Psoas muscle (tissue), 8 donors: ENCODE results near the gene NCR1. TPM values are rescaled to one million over a fixed set of nuclear protein-coding genes. Genes with fewer than 3 reads are reported as not detected.
"Not testable (repeated sequence)": the region's sequence is repeated elsewhere in the genome, so short reads cannot be mapped to it uniquely, and the experiment has no call there.

Experiments used
- ATAC-seq, 4 donors: fragments of 200-7000 bp; cut with Tn5 transposase; one replicate each; pipeline ENCODE4 v1.9.1; 2020; ENCODE audit warnings: moderate library complexity in 3 of 4, mild to moderate bottlenecking in 2 of 4
- DNase-seq, 2 donors: peaks; one replicate each; pipeline ENCODE4 v3.0.0-alpha.2; 2020
- H3K27ac ChIP-seq: fragments of 200-600 bp; one replicate; pipeline ENCODE4 v1.8.0; 2022
- H3K27me3 ChIP-seq, 3 donors: fragments of 200-600 bp in 1 of 3; one replicate each; pipeline versions ENCODE4 v1.6.1 to v1.8.0; 2013 to 2022; ENCODE audit warnings: low read length in 2 of 3, mild to moderate bottlenecking in 2 of 3, moderate library complexity in 1 of 3; ENCODE audit not compliant: insufficient read depth in 3 of 3
- H3K36me3 ChIP-seq, 2 donors: fragments of 200-600 bp in 1 of 2; one replicate each; pipeline versions ENCODE4 v1.6.1 to v1.8.0; 2013 to 2022; ENCODE audit warnings: low read depth in 1 of 2, mild to moderate bottlenecking in 1 of 2, moderate library complexity in 1 of 2; ENCODE audit not compliant: insufficient read depth in 1 of 2
- H3K4me1 ChIP-seq: fragments of 200-600 bp; one replicate; pipeline ENCODE4 v1.8.0; 2022
- H3K4me3 ChIP-seq: fragments of 200-600 bp; one replicate; pipeline ENCODE4 v1.8.0; 2022; ENCODE audit warnings: mild to moderate bottlenecking
- H3K9me3 ChIP-seq: fragments of 200-600 bp; one replicate; pipeline ENCODE4 v1.8.0; 2022
- CTCF ChIP-seq: fragments of 200-600 bp; IDR thresholded peaks from one replicate; pipeline ENCODE4 v1.8.0; 2022; ENCODE audit warnings: antibody characterized with exemption
- WGBS, 3 donors: extraction: QIAGEN DNeasy Blood & Tissue Kit; methylation state at CpG; one replicate each; pipeline versions ENCODE4 v1.1.6 to v1.1.7; 2013; 5-methylcytosine and 5-hydroxymethylcytosine counted together
- intact Hi-C, 2 donors: fragments of 100-400 bp; cut with DNase I; formaldehyde crosslinking; loops; one replicate each; pipeline versions ENCODE4 v1.11.0 to v1.14.2; 2022
- polyA plus RNA-seq, 3 donors: library from polyadenylated mRNA; stranded (reverse); fragments of 200-250 nt; gene quantifications; one replicate each; pipeline ENCODE4 v1.2.3, GENCODE V29; 2013
- total RNA-seq, 4 donors: library from RNA; stranded (reverse); fragmentation: NEBNext Ultra II Directional in 2 of 4; extraction: Animal tissue kit (Norgen Biotek cat#: 25700) in 2 of 4; gene quantifications; one replicate each; pipeline versions ENCODE4 v1.2.1 to v1.2.4, GENCODE V29; 2021 to 2023
- donor health status: healthy with polysubstance abuse.
- donor health status: DM: no; HTN: no; CAD: no; lungs with moderate emphysema.
- donor health status: Bipolar disorder and iron deficiency.
- donor health status: healthy.
- donor health status: DM: yes; HTN: yes; CAD: no.
- donor health status: DM: no; HTN: no; CAD: no.
- donor health status: DM: no; HTN: no; CAD: no.
- donor health status: DM: yes; HTN: yes; CAD: no.

The NCR1 gene
- total and polyA plus RNA-seq, 7 donors, result 0.27 to 0.32 TPM; not detected in 5

- WGBS, 3 donors, result 74 to 83% (median 76%) methylated on average over 3 of the region's 3 CpGs
Observed at GRCh38 chr19:54902061-54902460, 3.9 kb upstream of the NCR1 start.

GRCh38 chr19:54903303-54903702 is 2.6 kb upstream of the NCR1 start:
- H3K4me1 ChIP-seq, result no peaks in the 10 kb centered on the region
- ATAC-seq, result no peak
- DNase-seq, result no peak
- no peaks in the 10 kb centered on the region for H3K27me3 ChIP-seq
- no peak for TF ChIP-seq CTCF
- no peak overlapping the region for H3K4me3 ChIP-seq
- intact Hi-C loops, result no loop called here
- no peaks in the 10 kb centered on the region for H3K9me3 ChIP-seq
- WGBS, 3 donors, result 92 to 94% (median 94%) methylated on average over 6 of the region's 6 CpGs
- H3K36me3 ChIP-seq, result no peaks in the 10 kb centered on the region
- H3K27ac ChIP-seq, result no peak overlapping the region

More at GRCh38 chr19:54902061-54902460, 3.9 kb upstream of the NCR1 start:
- H3K4me1 ChIP-seq, result no peaks in the 10 kb centered on the region
- no peak for TF ChIP-seq CTCF
- no peaks in the 10 kb centered on the region for H3K9me3 ChIP-seq
- H3K4me3 ChIP-seq, result no peak overlapping the region
- intact Hi-C loops, result no loop called here
- ATAC-seq, result no peak
- no peaks in the 10 kb centered on the region for H3K27me3 ChIP-seq
- H3K36me3 ChIP-seq, result no peaks in the 10 kb centered on the region
- no peak for DNase-seq
- no peak overlapping the region for H3K27ac ChIP-seq

GRCh38 chr19:54904261-54904660 is 1.7 kb upstream of the NCR1 start:
- H3K4me3 ChIP-seq, H3K27ac ChIP-seq, H3K27me3 ChIP-seq, H3K9me3 ChIP-seq, intact Hi-C loops, ATAC-seq, H3K36me3 ChIP-seq, H3K4me1 ChIP-seq, DNase-seq: not testable (repeated sequence)
- 78 to 80% (median 79%) methylated on average over 4 of the region's 4 CpGs for WGBS, 3 donors

GRCh38 chr19:54905421-54905802 is 536 bp upstream of the NCR1 start:
- intact Hi-C loops, result no loop called here
- Histone ChIP-seq H3K36me3 (no peaks in the 10 kb centered on the region), H3K4me3 (no peak overlapping the region), H3K9me3 (no peaks in the 10 kb centered on the region), H3K4me1 (no peaks in the 10 kb centered on the region), H3K27ac (no peak overlapping the region), H3K27me3 (no peaks in the 10 kb centered on the region)
- ATAC-seq (no peak), DNase-seq (no peak)
- TF ChIP-seq CTCF, result no peak
- 30 to 65% (median 49%) methylated on average over 5 of the region's 5 CpGs for WGBS, 3 donors

- no peak overlapping the region for H3K27ac ChIP-seq
- H3K4me3 ChIP-seq, result no peak overlapping the region
- intact Hi-C loops, result no loop called here
- ATAC-seq (no peak), DNase-seq (no peak)
- no peak for TF ChIP-seq CTCF
- no peaks in the 10 kb centered on the region for H3K9me3 ChIP-seq
- no peaks in the 10 kb centered on the region for H3K4me1 ChIP-seq
- WGBS, 3 donors, result 68 to 80% (median 78%) methylated on average over 7 of the region's 7 CpGs
- H3K27me3 ChIP-seq, result no peaks in the 10 kb centered on the region
- no peaks in the 10 kb centered on the region for H3K36me3 ChIP-seq
Observed at GRCh38 chr19:54906819-54907218, 871 bp downstream of the NCR1 start.

- WGBS, 3 donors, result 61 to 88% (median 70%) methylated on average over 2 to 3 of the region's 5 CpGs
- intact Hi-C loops, result not testable (repeated sequence)
Observed at GRCh38 chr19:54907899-54908298, 2.0 kb downstream of the NCR1 start.

More at GRCh38 chr19:54907899-54908298, 2.0 kb downstream of the NCR1 start:
- DNase-seq, H3K9me3 ChIP-seq, ATAC-seq, H3K4me3 ChIP-seq, H3K27ac ChIP-seq, H3K4me1 ChIP-seq, H3K36me3 ChIP-seq, H3K27me3 ChIP-seq: not testable (repeated sequence)
